SU-DHL-6 (cell line): ENCODE data around the gene ZNF555.

Experiments
- H2AFZ ChIP-seq: fragments of 200-600 bp; sonication (generic); 2 replicates; pipeline ENCODE4 v1.6.1; 2014; ENCODE audit warnings: low read depth, mild to moderate bottlenecking, moderate library complexity, mixed read lengths, antibody characterized with exemption, low read length; ENCODE audit not compliant: severe bottlenecking
- H3F3A ChIP-seq: fragments of 200-600 bp; shearing (Covaris generic); 2 replicates; pipeline ENCODE4 v1.6.0; 2016; ENCODE audit warnings: antibody characterized with exemption, mild to moderate bottlenecking; ENCODE audit not compliant: insufficient read depth
- H3K27ac ChIP-seq: fragments of 200-600 bp; sonication (generic); 2 replicates; pipeline ENCODE4 v1.5.1; 2016; ENCODE audit warnings: low read depth, mild to moderate bottlenecking, low read length, moderate library complexity, mixed read lengths
- H3K27me3 ChIP-seq: fragments of 200-600 bp; sonication (generic), shearing (Covaris generic); 2 replicates; pipeline ENCODE4 v1.6.0; 2014; ENCODE audit warnings: mild to moderate bottlenecking, low read length
- H3K36me3 ChIP-seq: fragments of 200-600 bp; sonication (generic); 2 replicates; pipeline ENCODE4 v1.6.1; 2014; ENCODE audit warnings: mild to moderate bottlenecking, low read length, mixed read lengths
- H3K4me2 ChIP-seq: fragments of 300-600, 200-600 bp; shearing (Covaris generic), sonication (generic); 2 replicates; pipeline ENCODE4 v1.6.0; 2014; ENCODE audit warnings: low read length, low read depth, mild to moderate bottlenecking; ENCODE audit not compliant: poor library complexity, severe bottlenecking
- H3K4me3 ChIP-seq: fragments of 200-600 bp; sonication (generic); 2 replicates; pipeline ENCODE4 v1.5.1; 2014; ENCODE audit warnings: antibody characterized with exemption, low read length, mild to moderate bottlenecking, mixed read lengths; ENCODE audit not compliant: insufficient read depth, poor library complexity, severe bottlenecking
- H3K79me2 ChIP-seq: fragments of 200-600 bp; sonication (generic); 2 replicates; pipeline ENCODE4 v1.6.1; 2014; ENCODE audit warnings: mild to moderate bottlenecking, low read length, moderate library complexity; ENCODE audit not compliant: insufficient read depth
- H3K9ac ChIP-seq: fragments of 200-600 bp; sonication (generic); 2 replicates; pipeline ENCODE4 v1.7.0; 2014; ENCODE audit warnings: mild to moderate bottlenecking, low read length
- H3K9me2 ChIP-seq: fragments of 200-600 bp; sonication (generic); replicated peaks from 2 replicates; pipeline ENCODE4 v1.6.1; 2014; ENCODE audit warnings: low read length; ENCODE audit not compliant: insufficient read depth
- H3K9me3 ChIP-seq: fragments of 200-600 bp; sonication (generic); 2 replicates; pipeline ENCODE4 v1.6.1; 2014; ENCODE audit warnings: low read length, mixed read lengths; ENCODE audit not compliant: insufficient read depth
- H4K20me1 ChIP-seq: fragments of 200-600 bp; sonication (generic); 2 replicates; pipeline ENCODE4 v1.6.1; 2014; ENCODE audit warnings: low read depth, mild to moderate bottlenecking, antibody characterized with exemption, low read length, moderate library complexity, mixed read lengths
- EZH2phosphoT487 ChIP-seq: fragments of 200-600 bp; sonication (generic), shearing (Covaris generic); conservative IDR thresholded peaks from 2 replicates; pipeline ENCODE4 v1.6.1; 2018; ENCODE audit warnings: mild to moderate bottlenecking, antibody characterized with exemption, low read length, moderate library complexity, mixed read lengths
- TF ChIP-seq, protein P1 (sequence below): fragments of 200-600 bp; sonication (generic); IDR thresholded peaks from one replicate; pipeline ENCODE4 v1.5.1; 2017; ENCODE audit warnings: antibody characterized with exemption, mild to moderate bottlenecking, low read length, moderate library complexity; ENCODE audit not compliant: insufficient read depth, poor library complexity, severe bottlenecking

Gene ZNF555

DNA sequence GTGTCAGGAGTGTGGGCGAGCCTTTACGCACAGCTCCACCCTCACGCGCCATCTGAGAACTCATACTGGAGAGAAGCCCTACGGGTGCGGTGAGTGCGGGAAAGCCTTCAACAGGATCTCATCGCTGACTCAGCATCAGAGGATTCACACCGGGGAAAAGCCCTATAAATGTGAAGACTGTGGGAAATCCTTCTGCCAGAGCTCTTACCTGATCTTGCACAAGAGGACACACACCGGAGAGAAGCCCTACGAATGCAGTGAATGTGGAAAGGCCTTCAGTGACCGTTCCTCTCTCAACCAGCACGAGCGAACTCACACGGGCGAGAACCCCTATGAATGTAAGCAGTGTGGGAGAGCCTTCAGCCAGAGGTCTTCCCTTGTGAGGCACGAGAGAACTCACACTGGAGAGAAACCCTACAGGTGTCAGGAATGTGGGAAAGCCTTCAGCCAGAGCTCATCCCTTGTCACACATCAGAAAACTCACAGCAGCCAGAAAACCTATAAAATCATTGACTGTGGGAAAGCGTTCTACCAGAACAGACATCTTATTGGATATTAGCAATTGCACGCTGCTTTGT is 6.9 kb upstream of the ZNF555 start:
- H2AFZ ChIP-seq: no peak overlapping the region
- no peak overlapping the region for H3K4me2 ChIP-seq
- no peaks in the 10 kb centered on the region for H4K20me1 ChIP-seq
- no peaks in the 10 kb centered on the region for H3K9me2 ChIP-seq
- no peaks in the 10 kb centered on the region for H3K79me2 ChIP-seq
- no peaks in the 10 kb centered on the region for H3K27me3 ChIP-seq
- no peak for TF ChIP-seq EZH2phosphoT487
- TF ChIP-seq, protein P1, sequence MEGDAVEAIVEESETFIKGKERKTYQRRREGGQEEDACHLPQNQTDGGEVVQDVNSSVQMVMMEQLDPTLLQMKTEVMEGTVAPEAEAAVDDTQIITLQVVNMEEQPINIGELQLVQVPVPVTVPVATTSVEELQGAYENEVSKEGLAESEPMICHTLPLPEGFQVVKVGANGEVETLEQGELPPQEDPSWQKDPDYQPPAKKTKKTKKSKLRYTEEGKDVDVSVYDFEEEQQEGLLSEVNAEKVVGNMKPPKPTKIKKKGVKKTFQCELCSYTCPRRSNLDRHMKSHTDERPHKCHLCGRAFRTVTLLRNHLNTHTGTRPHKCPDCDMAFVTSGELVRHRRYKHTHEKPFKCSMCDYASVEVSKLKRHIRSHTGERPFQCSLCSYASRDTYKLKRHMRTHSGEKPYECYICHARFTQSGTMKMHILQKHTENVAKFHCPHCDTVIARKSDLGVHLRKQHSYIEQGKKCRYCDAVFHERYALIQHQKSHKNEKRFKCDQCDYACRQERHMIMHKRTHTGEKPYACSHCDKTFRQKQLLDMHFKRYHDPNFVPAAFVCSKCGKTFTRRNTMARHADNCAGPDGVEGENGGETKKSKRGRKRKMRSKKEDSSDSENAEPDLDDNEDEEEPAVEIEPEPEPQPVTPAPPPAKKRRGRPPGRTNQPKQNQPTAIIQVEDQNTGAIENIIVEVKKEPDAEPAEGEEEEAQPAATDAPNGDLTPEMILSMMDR: no peak
- peaks cover 29% of the 10 kb centered on the region; the same call in 1 of the 2 replicates for H3K9me3 ChIP-seq
- H3K9ac ChIP-seq: no peak overlapping the region
- H3K27ac ChIP-seq: no peak overlapping the region
- no peaks in the 10 kb centered on the region for H3K36me3 ChIP-seq
- H3K4me3 ChIP-seq: no peak overlapping the region
- H3F3A ChIP-seq: peaks cover 1% of the 10 kb centered on the region; the same call in 1 of the 2 replicates

DNA sequence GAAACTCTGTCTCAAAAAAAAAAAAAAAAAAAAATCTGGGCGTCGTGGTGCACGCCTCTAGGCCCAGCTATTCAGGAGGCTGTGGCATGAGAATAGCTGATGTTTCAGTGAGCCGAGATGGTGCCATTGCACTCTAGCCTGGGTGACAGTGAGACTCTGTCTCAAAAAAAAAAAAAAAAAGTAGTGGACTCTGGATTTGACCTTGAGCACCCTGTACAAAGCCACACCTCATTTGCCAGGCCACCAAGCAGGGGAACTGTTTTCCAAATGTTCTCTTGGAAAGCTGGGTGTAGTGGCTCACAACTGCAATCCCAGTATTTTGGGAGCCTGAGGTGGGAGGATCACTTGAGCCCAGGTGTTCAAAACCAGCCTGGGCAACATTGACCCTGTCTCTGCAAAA is 3.8 kb upstream of the ZNF555 start:
- H3K36me3 ChIP-seq: no peaks in the 10 kb centered on the region
- H3K9me2 ChIP-seq: no peaks in the 10 kb centered on the region
- peaks cover 29% of the 10 kb centered on the region; the same call in 1 of the 2 replicates for H3K9me3 ChIP-seq
- H3K27me3 ChIP-seq: no peaks in the 10 kb centered on the region
- no peak overlapping the region for H3K9ac ChIP-seq
- no peaks in the 10 kb centered on the region for H4K20me1 ChIP-seq
- peaks cover 3% of the 10 kb centered on the region; the same call in 1 of the 2 replicates for H3F3A ChIP-seq
- H2AFZ ChIP-seq: no peak overlapping the region
- H3K27ac ChIP-seq: no peak overlapping the region
- H3K79me2 ChIP-seq: no peaks in the 10 kb centered on the region
- H3K4me3 ChIP-seq: no peak overlapping the region
- no peak overlapping the region for H3K4me2 ChIP-seq
- TF ChIP-seq, protein P1: no peak
- TF ChIP-seq EZH2phosphoT487: no peak

DNA sequence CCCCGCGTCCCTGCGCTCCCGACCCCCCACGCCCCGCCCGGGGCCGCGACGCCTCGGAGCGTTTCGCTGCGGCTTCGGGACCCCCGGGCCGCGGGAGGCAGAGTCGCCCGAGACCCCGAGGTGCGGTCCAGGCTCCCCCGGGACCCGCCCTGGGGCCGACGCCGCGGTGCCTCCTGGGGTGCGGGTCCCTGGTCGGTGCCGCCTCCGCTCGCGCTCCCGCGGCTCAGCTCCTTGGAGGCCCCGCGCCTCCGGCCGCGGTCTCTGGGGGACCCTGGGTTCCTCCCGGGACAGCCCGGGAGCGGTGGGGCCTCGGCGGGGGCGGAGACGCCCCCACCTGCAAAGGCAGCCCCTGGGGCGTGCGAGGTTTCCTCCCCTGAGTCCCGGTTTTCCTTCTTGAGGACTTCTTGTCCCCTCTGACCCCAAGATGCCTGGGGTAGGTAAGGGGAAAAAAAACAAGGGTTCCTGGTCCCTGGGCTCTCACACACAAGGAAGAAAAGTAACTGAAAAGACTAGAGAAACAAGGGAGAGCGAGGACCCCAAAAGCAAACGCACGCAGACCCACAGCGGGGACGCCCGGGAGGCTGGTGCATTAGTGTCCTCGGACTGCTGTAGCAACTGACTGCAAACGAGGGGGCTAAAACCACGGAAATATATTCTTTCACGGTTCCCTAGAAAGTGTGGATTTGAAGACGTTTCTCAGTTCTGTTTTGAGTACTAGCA is 740 bp downstream of the ZNF555 start:
- no peaks in the 10 kb centered on the region for H3K36me3 ChIP-seq
- H3K27ac ChIP-seq: no peak overlapping the region
- peak overlapping the region; percentile 28 for H2AFZ ChIP-seq
- H3K79me2 ChIP-seq: no peaks in the 10 kb centered on the region
- peak overlapping the region; percentile 77 for H3K4me2 ChIP-seq
- no peak for TF ChIP-seq EZH2phosphoT487
- TF ChIP-seq, protein P1: no peak
- H3K9ac ChIP-seq: peak overlapping the region; percentile 63
- peak overlapping the region; percentile 83 for H3K4me3 ChIP-seq
- peaks cover 3% of the 10 kb centered on the region; the same call in 1 of the 2 replicates for H3F3A ChIP-seq
- H3K9me2 ChIP-seq: no peaks in the 10 kb centered on the region
- H3K27me3 ChIP-seq: no peaks in the 10 kb centered on the region
- no peaks in the 10 kb centered on the region for H3K9me3 ChIP-seq
- H4K20me1 ChIP-seq: no peaks in the 10 kb centered on the region
